ENCODE data around the gene CLTC. TPM values are rescaled to one million over a fixed set of nuclear protein-coding genes. Genes with fewer than 3 reads are reported as not detected.

CLTC gene
- total and polyA plus RNA-seq, 2 of the 13 experiments (the other 11 are each of a cell fraction or from before 2014, with no cell fraction given), result 134 to 283 TPM

- TF ChIP-seq PCBP1 (IDR thresholded peaks at IDR 0.05; ENCODE audit: borderline replicate concordance, low read depth, low read length), result peak; percentile 100
- TF ChIP-seq ZBTB21 (CRISPR knock-in tag; IDR thresholded peaks at IDR 0.05), result peak; percentile 63; the same call in 1 of the 2 replicates
- TF ChIP-seq HDAC1 (CRISPR knock-in tag; IDR thresholded peaks at IDR 0.05), result peak; percentile 90
- TF ChIP-seq RFXANK (CRISPR knock-in tag; IDR thresholded peaks at IDR 0.05), result peak; percentile 84; the same call in 1 of the 2 replicates
- peak; percentile 97 for TF ChIP-seq POLR2AphosphoS5 (IDR thresholded peaks at IDR 0.05; ENCODE audit: low read depth, low read length)
- no peak; the same call in 1 of the 2 replicates for TF ChIP-seq CHCHD3 (CRISPR knock-in tag; IDR thresholded peaks at IDR 0.05)
- no peak for TF ChIP-seq ZNF737 (CRISPR knock-in tag; IDR thresholded peaks at IDR 0.05; ENCODE audit: borderline replicate concordance)
- TF ChIP-seq HMGA1 (CRISPR knock-in tag; conservative IDR thresholded peaks at IDR 0.05), result no peak
- no peak for TF ChIP-seq SCMH1 (CRISPR knock-in tag; IDR thresholded peaks at IDR 0.05; ENCODE audit: borderline replicate concordance)
- TF ChIP-seq ZNF607 (CRISPR knock-in tag; IDR thresholded peaks at IDR 0.05; ENCODE audit: borderline replicate concordance), result peak; percentile 67
- TF ChIP-seq KLF13 (CRISPR knock-in tag; IDR thresholded peaks at IDR 0.05), result 0 out of 2 replicates have a peak, but pooled peaks have one; percentile 75
- TF ChIP-seq PBX3 (CRISPR knock-in tag; IDR thresholded peaks at IDR 0.05; ENCODE audit: borderline replicate concordance), result no peak
- TF ChIP-seq ZNF383 (CRISPR knock-in tag; IDR thresholded peaks at IDR 0.05; ENCODE audit: borderline replicate concordance), result no peak
- TF ChIP-seq ZNF598 (CRISPR knock-in tag; IDR thresholded peaks at IDR 0.05; ENCODE audit: borderline replicate concordance), result peak; percentile 81; the same call in 1 of the 2 replicates
- TF ChIP-seq EP300 (IDR thresholded peaks at IDR 0.05; ENCODE audit: low read depth in 2 of 2, low read length in 2 of 2), result peak; percentile 64 to 84
- peak; percentile 76; the same call in 1 of the 2 replicates for TF ChIP-seq EP300 (CRISPR knock-in tag; IDR thresholded peaks at IDR 0.05; ENCODE audit: borderline replicate concordance)
- peak; percentile 98 for TF ChIP-seq KDM2A (CRISPR knock-in tag; IDR thresholded peaks at IDR 0.05; ENCODE audit: borderline replicate concordance, low read depth)
- TF ChIP-seq ARHGAP35 (CRISPR knock-in tag; IDR thresholded peaks at IDR 0.05; ENCODE audit: borderline replicate concordance), result 0 out of 2 replicates have a peak, but pooled peaks have one; percentile 80
- peak; percentile 98 for TF ChIP-seq ASH2L (IDR thresholded peaks at IDR 0.05; ENCODE audit: insufficient read length, low read depth, low read length)
- no peak for TF ChIP-seq ZNF432 (CRISPR knock-in tag; IDR thresholded peaks at IDR 0.05; ENCODE audit: borderline replicate concordance)
- TF ChIP-seq BATF2 (CRISPR knock-in tag; IDR thresholded peaks at IDR 0.05), result peak; percentile 38; the same call in 1 of the 2 replicates
- TF ChIP-seq, protein P1, sequence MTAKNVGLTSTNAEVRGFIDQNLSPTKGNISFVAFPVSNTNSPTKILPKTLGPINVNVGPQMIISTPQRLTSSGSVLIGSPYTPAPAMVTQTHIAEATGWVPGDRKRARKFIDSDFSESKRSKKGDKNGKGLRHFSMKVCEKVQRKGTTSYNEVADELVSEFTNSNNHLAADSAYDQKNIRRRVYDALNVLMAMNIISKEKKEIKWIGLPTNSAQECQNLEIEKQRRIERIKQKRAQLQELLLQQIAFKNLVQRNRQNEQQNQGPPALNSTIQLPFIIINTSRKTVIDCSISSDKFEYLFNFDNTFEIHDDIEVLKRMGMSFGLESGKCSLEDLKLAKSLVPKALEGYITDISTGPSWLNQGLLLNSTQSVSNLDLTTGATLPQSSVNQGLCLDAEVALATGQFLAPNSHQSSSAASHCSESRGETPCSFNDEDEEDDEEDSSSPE (CRISPR knock-in tag; IDR thresholded peaks at IDR 0.05), result peak; percentile 40; the same call in 1 of the 2 replicates
- TF ChIP-seq RARA (CRISPR knock-in tag; IDR thresholded peaks at IDR 0.05), result peak; percentile 48
- peak; percentile 88 for TF ChIP-seq KLF9 (CRISPR knock-in tag; IDR thresholded peaks at IDR 0.05; ENCODE audit: low read depth)
- TF ChIP-seq, protein P2, sequence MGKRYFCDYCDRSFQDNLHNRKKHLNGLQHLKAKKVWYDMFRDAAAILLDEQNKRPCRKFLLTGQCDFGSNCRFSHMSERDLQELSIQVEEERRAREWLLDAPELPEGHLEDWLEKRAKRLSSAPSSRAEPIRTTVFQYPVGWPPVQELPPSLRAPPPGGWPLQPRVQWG (CRISPR knock-in tag; IDR thresholded peaks at IDR 0.05; ENCODE audit: borderline replicate concordance, low read depth), result peak; percentile 94; the same call in 1 of the 2 replicates
Observed at GRCh38 chr17:59619298-59620063, at the start of gene CLTC (continued).
